Activated CD4-positive, alpha-beta T cell treated with anti-CD3 and anti-CD28 coated beads for 48 hours (primary cell): ENCODE results near the gene ADAMTSL3.

ENCODE experiments used
- DNase-seq: peaks from one replicate; pipeline ENCODE4 v3.0.0-alpha.2; 2020

Gene ADAMTSL3

GRCh38 chr15:83887404-83887803, 233.5 kb downstream of the ADAMTSL3 start:
- DNase-seq, result no peak

- no peak for DNase-seq
Measured at GRCh38 chr15:83887961-83888360, 234.0 kb downstream of the ADAMTSL3 start.

- DNase-seq, result no peak
Measured at GRCh38 chr15:83889995-83890394, 236.1 kb downstream of the ADAMTSL3 start.

GRCh38 chr15:83890587-83890986, 236.7 kb downstream of the ADAMTSL3 start:
- DNase-seq, result no peak

- no peak for DNase-seq
Measured at GRCh38 chr15:83892498-83892897, 238.6 kb downstream of the ADAMTSL3 start.

- no peak for DNase-seq
Measured at GRCh38 chr15:83893308-83893707, 239.4 kb downstream of the ADAMTSL3 start.

GRCh38 chr15:83897037-83897436, 243.1 kb downstream of the ADAMTSL3 start:
- DNase-seq, result no peak

GRCh38 chr15:83898361-83898760, 244.4 kb downstream of the ADAMTSL3 start:
- DNase-seq, result no peak

- no peak for DNase-seq
Measured at GRCh38 chr15:83899670-83900069, 245.7 kb downstream of the ADAMTSL3 start.

- DNase-seq, result no peak
Measured at GRCh38 chr15:83904107-83905040, 250.5 kb downstream of the ADAMTSL3 start.

GRCh38 chr15:83905556-83906273, 251.8 kb downstream of the ADAMTSL3 start:
- no peak for DNase-seq

- no peak for DNase-seq
Measured at GRCh38 chr15:83911345-83911744, 257.4 kb downstream of the ADAMTSL3 start.

- no peak for DNase-seq
Measured at GRCh38 chr15:83912343-83912742, 258.4 kb downstream of the ADAMTSL3 start.

- DNase-seq, result no peak
Measured at GRCh38 chr15:83913034-83913632, 259.2 kb downstream of the ADAMTSL3 start.

- DNase-seq, result no peak
Measured at GRCh38 chr15:83914906-83915305, 261.0 kb downstream of the ADAMTSL3 start.

GRCh38 chr15:83917432-83917831, 263.5 kb downstream of the ADAMTSL3 start:
- no peak for DNase-seq

GRCh38 chr15:83918011-83918410, 264.1 kb downstream of the ADAMTSL3 start:
- no peak for DNase-seq

- DNase-seq, result peak; percentile 36
Measured at GRCh38 chr15:83919319-83919830, 265.5 kb downstream of the ADAMTSL3 start.

GRCh38 chr15:83919978-83920510, 266.1 kb downstream of the ADAMTSL3 start:
- no peak for DNase-seq

GRCh38 chr15:83922649-83923294, 268.8 kb downstream of the ADAMTSL3 start:
- DNase-seq, result no peak

GRCh38 chr15:83926116-83926515, 272.2 kb downstream of the ADAMTSL3 start:
- no peak for DNase-seq

- no peak for DNase-seq
Measured at GRCh38 chr15:83927704-83928391, 273.9 kb downstream of the ADAMTSL3 start.
